Prostate gland (tissue), 2 donors: Measurements from ENCODE around the gene SV2C. TPM values are rescaled to one million over a fixed set of nuclear protein-coding genes. Genes with fewer than 3 reads are reported as not detected.

ENCODE experiments used
- DNase-seq: peaks from one replicate; pipeline ENCODE4 v3.0.0-alpha.2; 2019; ENCODE audit warnings: low spot score
- H3K27ac ChIP-seq, 2 donors: fragments of 200-600 bp; sonication (generic); 2 replicates each; pipeline ENCODE4 v1.5.1; 2017 to 2019
- H3K27me3 ChIP-seq: fragments of 200-600 bp; sonication (generic); replicated peaks from 2 replicates; pipeline ENCODE4 v1.5.1; 2019; ENCODE audit not compliant: insufficient read depth
- H3K36me3 ChIP-seq, 2 donors: fragments of 200-600 bp; sonication (generic); 1 replicate in 1 of 2; 2 replicates in 1 of 2; pipeline versions ENCODE4 v1.5.1 to v1.8.1; 2017 to 2019
- H3K4me1 ChIP-seq: fragments of 200-600 bp; sonication (generic); replicated peaks from 2 replicates; pipeline ENCODE4 v1.5.1; 2019
- H3K4me3 ChIP-seq, 2 donors: fragments of 200-600 bp; sonication (generic); 2 replicates each; pipeline ENCODE4 v1.5.1; 2017 to 2019
- H3K9me3 ChIP-seq: fragments of 200-600 bp; sonication (generic); 2 replicates; pipeline ENCODE4 v1.5.1; 2017
- CTCF ChIP-seq, 4 experiments: fragments of 200-600 bp in 2 of 4; fragments of 450-650 bp in 2 of 4; sonication (generic) in 2 of 4; IDR thresholded peaks; 1 replicate in 3 of 4; 2 replicates in 1 of 4; pipeline ENCODE4 v1.5.1; 2016 to 2019; ENCODE audit warnings: antibody characterized with exemption in 4 of 4, mild to moderate bottlenecking in 2 of 4, moderate library complexity in 2 of 4
- POLR2A ChIP-seq: fragments of 450-650 bp; IDR thresholded peaks from one replicate; pipeline ENCODE4 v1.6.1; 2016; ENCODE audit warnings: antibody characterized with exemption, mild to moderate bottlenecking
- POLR2AphosphoS5 ChIP-seq: sonication (generic); formaldehyde crosslinking; IDR thresholded peaks from one replicate; pipeline ENCODE4 v1.6.1; 2017; ENCODE audit warnings: antibody characterized with exemption
- WGBS: methylation state at CpG from one replicate; pipeline ENCODE4 v1.1.5; 2018; 5-methylcytosine and 5-hydroxymethylcytosine counted together
- intact Hi-C: fragments of 100-400 bp; cut with DNase I; formaldehyde crosslinking; loops from one replicate; pipeline ENCODE4 v1.14.2; 2022
- total RNA-seq, 2 donors: library from RNA; depleted of rRNA; stranded (reverse); fragments of >200 nt; gene quantifications; one replicate each; pipeline ENCODE4 v1.1.0, GENCODE V29; 2016

Gene SV2C
- total RNA-seq, 2 donors from 2014 or later, result 0.28 to 0.96 TPM

- no peak for DNase-seq
- no peak overlapping the region for H3K27ac ChIP-seq
- H3K36me3 ChIP-seq, result no peaks in the 10 kb centered on the region
- no peaks in the 10 kb centered on the region for H3K9me3 ChIP-seq
- TF ChIP-seq CTCF (IDR thresholded peaks at IDR 0.05), result no peak
- no peak for TF ChIP-seq POLR2AphosphoS5
- TF ChIP-seq POLR2A, result no peak
- no peak overlapping the region for H3K4me3 ChIP-seq
- H3K4me1 ChIP-seq, result no peaks in the 10 kb centered on the region
- H3K27me3 ChIP-seq, result no peaks in the 10 kb centered on the region
- 73% methylated on average over 4 of the region's 4 CpGs for WGBS
- intact Hi-C loops, result no loop called here
Observed at GRCh38 chr5:76351176-76351575, 268.0 kb downstream of the SV2C start.

DNA sequence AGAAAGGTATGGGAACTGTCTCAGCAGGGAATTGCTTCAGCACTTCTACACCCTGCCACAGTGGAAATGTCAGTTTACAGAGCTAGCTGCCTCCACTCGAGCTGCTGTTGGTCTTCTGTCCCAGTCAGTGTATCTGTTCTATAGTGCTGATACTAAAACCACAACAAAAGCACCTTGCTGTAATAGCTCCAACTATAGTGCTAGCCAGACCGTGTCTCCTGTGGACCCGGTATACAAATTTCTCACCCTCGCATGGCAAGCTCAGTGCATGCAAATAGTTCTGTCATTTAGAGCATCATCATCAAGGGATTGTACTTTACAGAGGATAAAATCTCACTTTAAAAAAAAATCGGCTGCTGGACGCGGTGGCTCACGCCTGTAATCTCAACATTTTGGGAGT is 268.4 kb downstream of the SV2C start:
- Histone ChIP-seq H3K36me3 (no peaks in the 10 kb centered on the region), H3K4me1 (no peaks in the 10 kb centered on the region), H3K9me3 (no peaks in the 10 kb centered on the region), H3K27ac (no peak overlapping the region), H3K4me3 (no peak overlapping the region), H3K27me3 (no peaks in the 10 kb centered on the region)
- no peak for TF ChIP-seq POLR2A
- TF ChIP-seq POLR2AphosphoS5, result no peak
- TF ChIP-seq CTCF (IDR thresholded peaks at IDR 0.05), result no peak
- DNase-seq, result no peak
- 74% methylated on average over 8 of the region's 8 CpGs for WGBS
- intact Hi-C loops, result no loop called here

DNA sequence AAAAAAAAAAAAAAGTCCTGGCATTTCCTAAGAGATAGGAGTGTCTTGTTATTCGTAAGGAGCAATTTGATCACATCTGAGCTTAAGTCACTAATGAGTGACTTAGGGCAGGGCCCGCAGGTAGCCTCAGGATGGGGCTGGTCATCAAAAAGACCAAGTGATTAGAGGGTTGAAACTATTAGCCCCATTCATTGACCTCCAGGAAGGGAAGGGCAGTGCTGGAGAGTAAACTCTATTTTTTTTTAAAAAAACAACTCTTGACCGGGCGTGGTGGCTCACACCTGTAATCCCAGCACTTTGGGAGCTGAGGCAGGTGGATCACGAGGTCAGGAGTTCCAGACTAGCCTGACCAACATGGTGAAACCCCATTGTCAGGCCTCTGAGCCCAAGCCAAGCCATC is 273.7 kb downstream of the SV2C start:
- 94% methylated on average over 5 of the region's 5 CpGs for WGBS
- no peak overlapping the region for H3K4me3 ChIP-seq
- no peaks in the 10 kb centered on the region for H3K36me3 ChIP-seq
- no peaks in the 10 kb centered on the region for H3K4me1 ChIP-seq
- no peaks in the 10 kb centered on the region for H3K9me3 ChIP-seq
- TF ChIP-seq POLR2A (no peak), CTCF (IDR thresholded peaks at IDR 0.05) (no peak), POLR2AphosphoS5 (no peak)
- H3K27me3 ChIP-seq, result no peaks in the 10 kb centered on the region
- intact Hi-C loops, result no loop called here
- no peak for DNase-seq
- H3K27ac ChIP-seq, result no peak overlapping the region

GRCh38 chr5:76363352-76364225 is 280.4 kb downstream of the SV2C start:
- no peak for DNase-seq
- 59% methylated on average over 17 of the region's 17 CpGs for WGBS
- Histone ChIP-seq H3K9me3 (no peaks in the 10 kb centered on the region), H3K36me3 (no peaks in the 10 kb centered on the region), H3K4me3 (no peak overlapping the region), H3K27ac (no peak overlapping the region), H3K4me1 (no peaks in the 10 kb centered on the region), H3K27me3 (no peaks in the 10 kb centered on the region)
- intact Hi-C loops, result no loop called here
- TF ChIP-seq POLR2AphosphoS5 (no peak), CTCF (IDR thresholded peaks at IDR 0.05) (no peak), POLR2A (no peak)

- intact Hi-C loops, result no loop called here
- DNase-seq, result no peak
- Histone ChIP-seq H3K27ac (no peak overlapping the region), H3K36me3 (no peaks in the 10 kb centered on the region), H3K4me1 (no peaks in the 10 kb centered on the region), H3K9me3 (no peaks in the 10 kb centered on the region), H3K27me3 (no peaks in the 10 kb centered on the region), H3K4me3 (no peak overlapping the region)
- TF ChIP-seq POLR2A (no peak), CTCF (IDR thresholded peaks at IDR 0.05) (no peak), POLR2AphosphoS5 (no peak)
- WGBS, result 61% methylated on average over 2 of the region's 2 CpGs
Observed at GRCh38 chr5:76364226-76364589, 281.0 kb downstream of the SV2C start.
